Transverse colon (tissue), 4 donors: Measurements from ENCODE around the gene SLC8A3. TPM values are rescaled to one million over a fixed set of nuclear protein-coding genes. Genes with fewer than 3 reads are reported as not detected.

Source experiments
- DNase-seq: peaks from one replicate; pipeline ENCODE4 v3.0.0-alpha.2; 2019
- H3K27ac ChIP-seq, 4 donors: fragments of 200-600 bp; sonication (generic); 2 replicates each; pipeline ENCODE4 v1.5.1; 2016 to 2018; ENCODE audit warnings: inconsistent platforms in 4 of 4
- H3K27me3 ChIP-seq: fragments of 200-600 bp; sonication (generic); 2 replicates; pipeline ENCODE4 v1.5.1; 2017; ENCODE audit warnings: inconsistent platforms
- H3K36me3 ChIP-seq, 4 donors: fragments of 200-600 bp; sonication (generic); 2 replicates each; pipeline ENCODE4 v1.5.1; 2017 to 2019; ENCODE audit warnings: inconsistent platforms in 4 of 4
- H3K4me1 ChIP-seq, 4 donors: fragments of 200-600 bp; sonication (generic); 2 replicates each; pipeline ENCODE4 v1.5.1; 2017 to 2020; ENCODE audit warnings: inconsistent platforms in 4 of 4
- H3K4me3 ChIP-seq, 4 donors: fragments of 200-600 bp; sonication (generic); 1 replicate in 1 of 4; 2 replicates in 3 of 4; pipeline versions ENCODE4 v1.5.1 to v1.6.1; 2017 to 2019; ENCODE audit warnings: inconsistent platforms in 4 of 4
- H3K9me3 ChIP-seq, 2 donors: fragments of 200-600 bp; sonication (generic); 2 replicates each; pipeline ENCODE4 v1.5.1; 2017 to 2019; ENCODE audit warnings: inconsistent platforms in 2 of 2
- CTCF ChIP-seq, 5 experiments: fragments of 200-600 bp in 3 of 5; fragments of 450-650 bp in 2 of 5; sonication (generic) in 3 of 5; IDR thresholded peaks; 1 replicate in 2 of 5; 2 replicates in 3 of 5; pipeline ENCODE4 v1.5.1; 2016 to 2017; ENCODE audit warnings: antibody characterized with exemption in 5 of 5, inconsistent platforms in 3 of 5, mild to moderate bottlenecking in 2 of 5, moderate library complexity in 1 of 5
- EP300 ChIP-seq: sonication (generic); formaldehyde crosslinking; IDR thresholded peaks from one replicate; pipeline ENCODE4 v1.6.1; 2017; ENCODE audit warnings: antibody characterized with exemption, low read depth
- POLR2A ChIP-seq: fragments of 450-650 bp; IDR thresholded peaks from one replicate; pipeline ENCODE4 v1.6.1; 2016; ENCODE audit warnings: antibody characterized with exemption, mild to moderate bottlenecking, moderate library complexity
- POLR2AphosphoS5 ChIP-seq, 3 donors: sonication (generic); formaldehyde crosslinking; IDR thresholded peaks; one replicate each; pipeline ENCODE4 v1.6.1; 2016; ENCODE audit warnings: antibody characterized with exemption in 3 of 3
- WGBS, 2 donors: methylation state at CpG; one replicate each; pipeline ENCODE4 v1.1.5; 2018; ENCODE audit warnings: low coverage in 1 of 2; 5-methylcytosine and 5-hydroxymethylcytosine counted together
- in situ Hi-C, 4 donors: fragments of 200-750 bp; cut with MboI; loops; one replicate each; pipeline versions ENCODE4 v1.15.0 to v1.15.1; 2017; ENCODE audit warnings: low sequenced_read_pairs in 3 of 4, low pct_ligation_motif_present in 1 of 4, low pct_unique_long_range_greater_than_20kb in 1 of 4
- intact Hi-C: fragments of 100-400 bp; cut with DNase I; formaldehyde crosslinking; loops from one replicate; pipeline ENCODE4 v1.15.1; 2023; ENCODE audit warnings: low total_unique reads
- total RNA-seq, 4 donors: library from RNA; depleted of rRNA; stranded (reverse); fragments of >200 nt; gene quantifications; one replicate each; pipeline ENCODE4 v1.1.0, GENCODE V29; 2016

Gene SLC8A3
- total RNA-seq, 4 donors from 2014 or later: 0.27 to 1.9 (median 0.32) TPM; not detected in 1

GRCh38 chr14:70168406-70168805, 20.3 kb downstream of the SLC8A3 start:
- H3K36me3 ChIP-seq: no peaks in the 10 kb centered on the region
- H3K27ac ChIP-seq: no peak overlapping the region
- no peaks in the 10 kb centered on the region for H3K9me3 ChIP-seq
- WGBS, 2 donors: 90 to 93% methylated on average over 2 to 4 of the region's 4 CpGs
- H3K27me3 ChIP-seq: no peaks in the 10 kb centered on the region
- intact Hi-C loops (no loop called here), in situ Hi-C loops (no loop called here)
- H3K4me3 ChIP-seq: no peak overlapping the region
- H3K4me1 ChIP-seq: no peaks in the 10 kb centered on the region
- no peak for TF ChIP-seq CTCF (IDR thresholded peaks at IDR 0.05)
- no peak for TF ChIP-seq EP300
- TF ChIP-seq POLR2AphosphoS5 (IDR thresholded peaks at IDR 0.05): no peak
- TF ChIP-seq POLR2A: no peak
- no peak for DNase-seq

- H3K9me3 ChIP-seq: no peaks in the 10 kb centered on the region
- in situ Hi-C loops (no loop called here), intact Hi-C loops (no loop called here)
- TF ChIP-seq POLR2A: no peak
- no peak for TF ChIP-seq EP300
- TF ChIP-seq POLR2AphosphoS5 (IDR thresholded peaks at IDR 0.05): no peak
- TF ChIP-seq CTCF (IDR thresholded peaks at IDR 0.05): no peak
- no peaks in the 10 kb centered on the region for H3K36me3 ChIP-seq
- H3K27ac ChIP-seq: no peak overlapping the region
- H3K4me1 ChIP-seq: no peaks in the 10 kb centered on the region
- 95 to 98% methylated on average over 4 to 9 of the region's 9 CpGs for WGBS, 2 donors
- no peak for DNase-seq
- no peak overlapping the region for H3K4me3 ChIP-seq
- no peaks in the 10 kb centered on the region for H3K27me3 ChIP-seq
These were observed 22.1 kb downstream of the SLC8A3 start for GRCh38 chr14:70166530-70167203.

GRCh38 chr14:70162358-70162757, 26.4 kb downstream of the SLC8A3 start:
- DNase-seq: no peak
- 66 to 71% methylated on average over 4 of the region's 4 CpGs for WGBS, 2 donors
- TF ChIP-seq EP300 (no peak), CTCF (IDR thresholded peaks at IDR 0.05) (no peak), POLR2A (no peak), POLR2AphosphoS5 (IDR thresholded peaks at IDR 0.05) (no peak)
- H3K36me3 ChIP-seq: no peaks in the 10 kb centered on the region
- no peak overlapping the region for H3K4me3 ChIP-seq
- no peaks in the 10 kb centered on the region for H3K27me3 ChIP-seq
- in situ Hi-C loops: no loop called here
- H3K4me1 ChIP-seq: no peaks in the 10 kb centered on the region
- intact Hi-C loops: no loop called here
- H3K9me3 ChIP-seq: no peaks in the 10 kb centered on the region
- H3K27ac ChIP-seq: no peak overlapping the region

- DNase-seq: no peak
- in situ Hi-C loops: no loop called here
- TF ChIP-seq POLR2AphosphoS5 (IDR thresholded peaks at IDR 0.05) (no peak), EP300 (no peak), POLR2A (no peak), CTCF (IDR thresholded peaks at IDR 0.05) (no peak)
- H3K9me3 ChIP-seq: no peaks in the 10 kb centered on the region
- intact Hi-C loops: no loop called here
- H3K4me3 ChIP-seq: no peak overlapping the region
- no peaks in the 10 kb centered on the region for H3K36me3 ChIP-seq
- H3K4me1 ChIP-seq: no peaks in the 10 kb centered on the region
- H3K27me3 ChIP-seq: no peaks in the 10 kb centered on the region
- H3K27ac ChIP-seq: no peak overlapping the region
- 90% methylated on average over 3 of the region's 3 CpGs; no CpG with 5 or more reads in 1 of the 2 donors for WGBS, 2 donors
These were observed 32.2 kb downstream of the SLC8A3 start for GRCh38 chr14:70156592-70156991.
